Activated CD4-positive, alpha-beta T cell treated with anti-CD3 and anti-CD28 coated beads, Interleukin-2, amount 10 ng/mL, durations not matched to agents 7 days and 5 days (primary cell): ENCODE measurements around the gene SLC34A1. TPM values are rescaled to one million over a fixed set of nuclear protein-coding genes. Genes with fewer than 3 reads are reported as not detected.

Experiments
- CTCF ChIA-PET: fragments of 350-600 bp; sonication (Branson Sonifier 250); formaldehyde crosslinking; loops from one replicate; lab custom pipeline; 2021; ENCODE audit warnings: antibody characterized with exemption; lab: Charles Lee
- POLR2A ChIA-PET: fragments of 350-600 bp; sonication (Branson Sonifier 250); formaldehyde crosslinking; loops from one replicate; lab custom pipeline; 2021; ENCODE audit warnings: antibody characterized with exemption; lab: Charles Lee
- DNase-seq: peaks from one replicate; pipeline ENCODE4 v3.0.0-alpha.2; 2020
- H3K27ac Mint-ChIP-seq: one replicate; pipeline ENCODE4 v1.8.0; 2021; ENCODE audit warnings: mild to moderate bottlenecking, moderate library complexity, mixed read lengths
- H3K27me3 Mint-ChIP-seq: one replicate; pipeline ENCODE4 v1.8.0; 2021; ENCODE audit warnings: mixed read lengths
- H3K36me3 Mint-ChIP-seq: one replicate; pipeline ENCODE4 v1.8.0; 2021; ENCODE audit warnings: low read depth, mixed read lengths
- H3K4me1 Mint-ChIP-seq: one replicate; pipeline ENCODE4 v1.8.0; 2021; ENCODE audit warnings: mixed read lengths
- H3K4me3 Mint-ChIP-seq: one replicate; pipeline ENCODE4 v1.8.0; 2021; ENCODE audit warnings: mild to moderate bottlenecking, moderate library complexity, mixed read lengths
- H3K9me3 Mint-ChIP-seq: one replicate; pipeline ENCODE4 v1.8.0; 2021; ENCODE audit warnings: mixed read lengths
- total RNA-seq, 2 experiments: library from RNA; stranded (reverse); gene quantifications; one replicate each; pipeline ENCODE4 v1.2.3, GENCODE V29; 2021

Gene SLC34A1
- total RNA-seq, 2 experiments from 2014 or later, result 0.12 to 0.27 TPM

- Mint-ChIP-seq H3K36me3 (no peaks in the 10 kb centered on the region), H3K27me3 (peaks cover 12% of the 10 kb centered on the region), H3K4me3 (no peak overlapping the region), H3K9me3 (no peaks in the 10 kb centered on the region), H3K4me1 (peaks cover under 1% of the 10 kb centered on the region), H3K27ac (no peak overlapping the region)
- POLR2A ChIA-PET, result no interaction called here
- no peak for DNase-seq
- CTCF ChIA-PET, result interaction anchor here (1.1 to 53.2 kb wide), 2 partner anchors 11 to 62 kb away, joined by 3 to 1643 read pairs; partner anchors contain the start of genes DBN1 and PRR7
Measured at GRCh38 chr5:177396807-177397206, 12.6 kb downstream of the SLC34A1 start.

GRCh38 chr5:177397875-177398390 is 13.7 kb downstream of the SLC34A1 start:
- ChIA-PET CTCF (interaction anchor here (1.0 to 53.2 kb wide), 3 partner anchors 9 to 61 kb away, joined by 3 to 1643 read pairs (median 3); partner anchors contain the start of genes DBN1 and PRR7), POLR2A (no interaction called here)
- no peak for DNase-seq
- peaks cover 12% of the 10 kb centered on the region for H3K4me1 Mint-ChIP-seq
- H3K9me3 Mint-ChIP-seq, result no peaks in the 10 kb centered on the region
- no peak overlapping the region for H3K4me3 Mint-ChIP-seq
- H3K27ac Mint-ChIP-seq, result no peak overlapping the region
- H3K27me3 Mint-ChIP-seq, result peaks cover 23% of the 10 kb centered on the region
- H3K36me3 Mint-ChIP-seq, result no peaks in the 10 kb centered on the region

GRCh38 chr5:177399997-177400868 is 16.0 kb downstream of the SLC34A1 start, which contains the start of gene PFN3:
PFN3 (minus strand) TSS chr5:177400661; CDS start chr5:177400576, 85 bp downstream.
- no peaks in the 10 kb centered on the region for H3K9me3 Mint-ChIP-seq
- H3K36me3 Mint-ChIP-seq, result no peaks in the 10 kb centered on the region
- CTCF ChIA-PET, result interaction anchor here (4.4 to 53.2 kb wide), 5 partner anchors 9 to 286 kb away, joined by 19 to 1643 read pairs (median 156); partner anchors contain the start of genes DBN1, GRK6 and PRR7
- H3K27me3 Mint-ChIP-seq, result peaks cover 27% of the 10 kb centered on the region
- no peak within 1 kb of the TSS for H3K4me3 Mint-ChIP-seq
- POLR2A ChIA-PET, result no interaction called here
- peaks cover 27% of the 10 kb centered on the region for H3K4me1 Mint-ChIP-seq
- H3K27ac Mint-ChIP-seq, result no peak within 1 kb of the TSS
- DNase-seq, result no peak

GRCh38 chr5:177402271-177403043 is 18.2 kb downstream of the SLC34A1 start:
- peaks cover 36% of the 10 kb centered on the region for H3K4me1 Mint-ChIP-seq
- CTCF ChIA-PET, result interaction anchor here (0.5 to 53.2 kb wide), 22 partner anchors 11 to 288 kb away, joined by 3 to 1643 read pairs (median 6); partner anchors contain the start of genes DBN1, GRK6, LMAN2 and PDLIM7
- H3K9me3 Mint-ChIP-seq, result no peaks in the 10 kb centered on the region
- H3K27ac Mint-ChIP-seq, result peak overlapping the region; percentile 74
- H3K4me3 Mint-ChIP-seq, result peak overlapping the region; percentile 64
- peaks cover 28% of the 10 kb centered on the region for H3K27me3 Mint-ChIP-seq
- peak; percentile 75 for DNase-seq
- POLR2A ChIA-PET, result interaction anchor here (0.6 kb wide), 1 partner anchor 270 kb away, joined by 3 read pairs; no protein-coding TSS in a partner anchor
- no peaks in the 10 kb centered on the region for H3K36me3 Mint-ChIP-seq

GRCh38 chr5:177403102-177403791 is 19.0 kb downstream of the SLC34A1 start:
- Mint-ChIP-seq H3K27ac (peak overlapping the region; percentile 74), H3K4me3 (peak overlapping the region; percentile 64), H3K4me1 (peaks cover 36% of the 10 kb centered on the region), H3K9me3 (no peaks in the 10 kb centered on the region), H3K36me3 (no peaks in the 10 kb centered on the region), H3K27me3 (peaks cover 30% of the 10 kb centered on the region)
- POLR2A ChIA-PET, result interaction anchor here (1.4 kb wide), 1 partner anchor 42 kb away, joined by 4 read pairs; no protein-coding TSS in a partner anchor
- peak; percentile 39 for DNase-seq
- CTCF ChIA-PET, result interaction anchor here (0.7 to 53.2 kb wide), 27 partner anchors 7 to 289 kb away, joined by 3 to 1643 read pairs (median 6); partner anchors contain the start of genes DBN1, GRK6, LMAN2 and PRR7

- ChIA-PET CTCF (interaction anchor here (0.6 to 53.2 kb wide), 38 partner anchors 8 to 450 kb away, joined by 3 to 1643 read pairs (median 4); partner anchors contain the start of genes DBN1, FGFR4, GRK6 and LMAN2), POLR2A (interaction anchor here (0.7 to 1.4 kb wide), 3 partner anchors 41 to 48 kb away, joined by 3 to 4 read pairs (median 4); no protein-coding TSS in a partner anchor)
- peaks cover 36% of the 10 kb centered on the region for H3K4me1 Mint-ChIP-seq
- peak overlapping the region; percentile 36 for H3K27ac Mint-ChIP-seq
- peak overlapping the region; percentile 64 for H3K4me3 Mint-ChIP-seq
- no peaks in the 10 kb centered on the region for H3K9me3 Mint-ChIP-seq
- no peaks in the 10 kb centered on the region for H3K36me3 Mint-ChIP-seq
- DNase-seq, result peak; percentile 87
- peaks cover 30% of the 10 kb centered on the region for H3K27me3 Mint-ChIP-seq
Measured at GRCh38 chr5:177403792-177404640, 19.8 kb downstream of the SLC34A1 start.

GRCh38 chr5:177404641-177405179 is 20.5 kb downstream of the SLC34A1 start:
- Mint-ChIP-seq H3K27ac (peak overlapping the region; percentile 50), H3K4me3 (peak overlapping the region; percentile 41), H3K27me3 (peaks cover 30% of the 10 kb centered on the region), H3K4me1 (peaks cover 39% of the 10 kb centered on the region), H3K36me3 (no peaks in the 10 kb centered on the region), H3K9me3 (no peaks in the 10 kb centered on the region)
- ChIA-PET POLR2A (interaction anchor here (0.7 to 1.4 kb wide), 3 partner anchors 40 to 48 kb away, joined by 3 to 4 read pairs (median 4); no protein-coding TSS in a partner anchor), CTCF (interaction anchor here (0.6 to 53.2 kb wide), 33 partner anchors 9 to 449 kb away, joined by 3 to 1643 read pairs (median 5); partner anchors contain the start of genes DBN1, FGFR4, GRK6 and LMAN2)
- DNase-seq, result no peak

- DNase-seq, result no peak
- Mint-ChIP-seq H3K27ac (no peak overlapping the region), H3K9me3 (no peaks in the 10 kb centered on the region), H3K4me3 (peak overlapping the region; percentile 41), H3K4me1 (peaks cover 39% of the 10 kb centered on the region), H3K36me3 (no peaks in the 10 kb centered on the region), H3K27me3 (peaks cover 30% of the 10 kb centered on the region)
- ChIA-PET CTCF (interaction anchor here (0.9 to 53.2 kb wide), 9 partner anchors 14 to 105 kb away, joined by 3 to 1643 read pairs (median 6); partner anchors contain the start of genes DBN1, GRK6 and PRR7), POLR2A (no interaction called here)
Measured at GRCh38 chr5:177405312-177405711, 21.1 kb downstream of the SLC34A1 start.

- H3K4me3 Mint-ChIP-seq, result no peak overlapping the region
- POLR2A ChIA-PET, result no interaction called here
Measured at GRCh38 chr5:177405805-177406204, 21.6 kb downstream of the SLC34A1 start.

GRCh38 chr5:177409043-177409801 is 25.0 kb downstream of the SLC34A1 start, which contains the start of gene F12:
F12 (minus strand) TSS chr5:177409564; CDS start chr5:177409527, 37 bp downstream.
- Mint-ChIP-seq H3K4me3 (no peak within 1 kb of the TSS), H3K27ac (no peak within 1 kb of the TSS)

More at GRCh38 chr5:177405805-177406204, 21.6 kb downstream of the SLC34A1 start:
- DNase-seq, result no peak
- Mint-ChIP-seq H3K9me3 (no peaks in the 10 kb centered on the region), H3K27me3 (peaks cover 30% of the 10 kb centered on the region), H3K4me1 (peaks cover 44% of the 10 kb centered on the region), H3K36me3 (no peaks in the 10 kb centered on the region), H3K27ac (no peak overlapping the region)
- CTCF ChIA-PET, result interaction anchor here (0.9 to 53.2 kb wide), 6 partner anchors 14 to 53 kb away, joined by 3 to 1643 read pairs (median 94); partner anchors contain the start of genes DBN1, GRK6 and PRR7

More at GRCh38 chr5:177409043-177409801, 25.0 kb downstream of the SLC34A1 start, which contains the start of gene F12:
- DNase-seq, result no peak
- CTCF ChIA-PET, result interaction anchor here (1.1 to 53.2 kb wide), 5 partner anchors 14 to 100 kb away, joined by 3 to 1643 read pairs (median 19); partner anchors contain the start of genes DBN1, GRK6 and PRR7
- Mint-ChIP-seq H3K27me3 (peaks cover 6% of the 10 kb centered on the region), H3K4me1 (peaks cover 48% of the 10 kb centered on the region), H3K9me3 (no peaks in the 10 kb centered on the region), H3K36me3 (no peaks in the 10 kb centered on the region)
- POLR2A ChIA-PET, result no interaction called here
